Cardiac septum (tissue), 1 donor: ENCODE data around the gene GRIK3. TPM values are rescaled to one million over a fixed set of nuclear protein-coding genes. Genes with fewer than 3 reads are reported as not detected.

Experiments used
- DNase-seq: peaks from one replicate; pipeline ENCODE4 v3.0.0-alpha.2; 2020; ENCODE audit warnings: low spot score
- intact Hi-C: fragments of 100-400 bp; cut with DNase I; formaldehyde crosslinking; loops from one replicate; pipeline ENCODE4 v1.14.0; 2022
- total RNA-seq: library from RNA; stranded (reverse); fragmentation: NEBNext Ultra II Directional; extraction: Animal tissue kit (Norgen Biotek cat#: 25700); gene quantifications from one replicate; pipeline ENCODE4 v1.2.1, GENCODE V29; 2021
- donor health status: DM: no; HTN: no; CAD: no.

Gene GRIK3
- total RNA-seq, 1 donor from 2014 or later = 0.08 TPM

- intact Hi-C loops = no loop called here
- no peak for DNase-seq
Observed at GRCh38 chr1:36955016-36955415, 79.3 kb downstream of the GRIK3 start.

- DNase-seq = no peak
- intact Hi-C loops = no loop called here
Observed at GRCh38 chr1:36953061-36953460, 81.3 kb downstream of the GRIK3 start.

- intact Hi-C loops = no loop called here
- no peak for DNase-seq
Observed at GRCh38 chr1:36951761-36952160, 82.6 kb downstream of the GRIK3 start.

GRCh38 chr1:36951292-36951750 lies 83.0 kb downstream of the GRIK3 start:
- intact Hi-C loops = no loop called here
- no peak for DNase-seq

DNA sequence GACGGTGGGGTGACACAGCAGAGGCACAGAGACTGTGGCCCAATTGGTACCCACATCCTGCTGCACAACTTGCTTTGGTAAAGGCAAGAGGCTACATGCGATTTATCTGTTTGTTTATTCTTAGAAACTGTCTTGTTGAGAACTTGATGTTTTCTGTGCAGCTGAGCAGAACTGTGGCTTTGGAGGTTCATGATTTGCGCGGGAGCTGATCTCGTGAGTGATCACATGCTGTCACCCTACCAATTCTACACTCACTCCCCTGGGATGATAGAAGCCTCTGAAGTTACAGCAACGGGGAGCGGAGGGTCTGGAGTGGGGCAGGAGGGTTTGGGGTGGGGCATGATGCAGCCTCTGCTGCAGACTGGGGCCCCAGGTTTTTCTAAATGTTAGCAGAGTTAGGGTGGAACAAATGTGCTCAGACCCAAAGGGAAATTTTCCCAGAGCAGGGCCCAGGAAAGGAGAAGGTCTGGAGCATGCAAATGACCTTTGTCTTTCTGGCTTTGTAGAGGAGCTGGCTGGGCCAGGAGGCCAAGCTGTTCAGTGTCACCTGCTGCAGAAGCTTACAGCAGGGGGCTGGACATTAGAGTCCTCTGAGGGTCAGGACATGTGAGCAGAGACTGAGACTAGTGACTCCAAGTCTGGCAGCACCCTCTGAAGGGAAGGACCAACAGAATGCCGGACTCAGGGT lies 83.6 kb downstream of the GRIK3 start:
- intact Hi-C loops = no loop called here
- DNase-seq = no peak

DNA sequence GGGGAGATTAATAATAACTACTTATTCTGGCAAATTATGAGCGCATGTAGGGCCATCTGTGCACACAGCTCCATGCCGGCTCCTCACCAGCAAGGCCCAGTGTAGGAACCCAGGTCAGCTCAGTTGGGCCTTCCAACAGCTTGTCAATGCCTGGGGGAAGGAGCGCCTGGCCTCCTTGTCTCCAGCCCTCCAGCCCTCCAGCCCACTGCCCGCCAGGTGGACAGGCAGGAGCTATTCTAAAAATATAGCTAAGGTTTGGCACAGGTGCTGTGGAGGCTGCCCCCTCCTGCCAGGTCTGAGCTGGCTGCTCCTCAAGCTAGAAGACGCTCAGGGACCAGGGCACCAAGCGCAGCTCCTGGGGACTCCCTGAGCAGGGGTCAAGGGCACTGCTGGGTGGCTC lies 85.7 kb downstream of the GRIK3 start:
- intact Hi-C loops = no loop called here
- DNase-seq = no peak

DNA sequence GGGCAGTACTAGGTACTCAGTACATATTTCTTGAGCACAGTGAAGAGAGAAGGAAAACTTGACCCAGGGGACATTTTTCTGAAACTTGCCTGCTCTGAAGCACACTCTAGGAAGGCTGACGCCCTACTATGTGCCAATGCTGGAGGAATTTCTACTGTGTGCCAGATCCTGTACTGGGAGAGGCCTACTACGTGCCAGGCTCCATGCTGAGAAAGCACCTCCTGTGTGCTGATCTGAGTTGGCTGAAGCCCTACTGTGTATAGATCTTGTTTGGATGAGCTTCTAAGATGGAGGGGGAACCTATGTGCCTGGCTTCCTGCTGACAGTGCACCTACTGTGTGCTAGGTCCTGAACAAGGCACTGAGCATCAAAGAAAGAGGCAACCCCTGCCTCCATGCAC lies 86.2 kb downstream of the GRIK3 start:
- intact Hi-C loops = no loop called here
- DNase-seq = no peak

DNA sequence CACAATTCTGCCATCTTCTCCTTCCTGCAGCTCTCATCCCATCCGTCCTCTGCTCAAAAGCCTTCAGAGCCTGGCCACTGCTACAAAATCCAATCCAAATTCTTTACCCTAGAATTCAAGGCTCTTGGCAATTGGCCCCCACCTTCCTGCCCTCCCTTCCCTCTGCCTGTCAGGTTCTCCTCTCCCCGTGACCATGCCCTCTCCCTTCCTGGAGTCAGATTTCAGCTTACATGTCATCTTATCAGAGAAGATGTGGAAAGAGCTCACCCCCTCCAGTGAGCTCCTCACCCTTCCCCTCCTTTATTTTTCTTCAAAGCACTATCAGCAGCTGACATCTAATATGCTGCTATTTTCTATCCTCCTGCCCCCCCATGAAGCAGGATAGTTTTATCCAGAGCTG lies 86.9 kb downstream of the GRIK3 start:
- intact Hi-C loops = no loop called here
- no peak for DNase-seq

DNA sequence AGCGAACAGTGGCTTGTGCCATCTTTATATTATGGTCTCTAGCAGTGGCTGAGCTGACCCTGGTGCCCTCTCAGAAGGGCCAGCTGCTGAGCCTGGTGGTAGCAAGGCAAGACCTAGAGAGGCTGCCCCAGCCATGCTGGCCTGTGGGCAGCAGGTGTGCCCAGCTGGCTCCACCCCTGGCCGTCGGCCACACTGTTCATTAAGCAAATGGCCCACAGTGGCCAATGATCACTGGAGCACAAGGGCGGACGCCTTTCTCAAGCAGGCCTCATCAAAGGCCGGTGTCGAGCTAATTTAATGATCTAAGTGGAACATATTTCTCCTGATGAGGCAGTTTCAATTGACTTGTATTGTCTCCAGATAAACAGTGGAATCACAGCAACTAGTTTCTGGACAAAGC lies 89.4 kb downstream of the GRIK3 start:
- intact Hi-C loops = no loop called here
- no peak for DNase-seq

DNA sequence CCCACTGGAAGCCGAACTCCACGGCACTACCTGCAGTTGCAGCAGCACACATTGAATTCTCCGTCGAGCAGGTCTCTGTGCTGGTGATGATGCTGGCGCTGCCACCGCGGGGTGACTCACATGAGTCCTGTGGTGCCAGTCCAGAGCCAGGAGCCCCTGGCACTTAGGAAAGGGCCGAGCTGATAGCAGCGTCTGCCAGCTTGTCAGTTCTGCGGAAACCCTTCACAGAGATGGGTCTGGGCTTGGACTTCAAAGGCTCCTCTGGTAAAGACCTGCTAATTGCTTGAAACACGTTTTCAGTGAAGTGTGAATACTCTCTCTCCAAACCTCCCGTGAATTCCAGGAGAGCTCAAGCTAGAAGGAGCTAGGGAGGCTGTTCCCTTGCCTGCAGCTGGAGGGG lies 92.2 kb downstream of the GRIK3 start:
- intact Hi-C loops = no loop called here

GRCh38 chr1:36941316-36941978 lies 92.9 kb downstream of the GRIK3 start:
- no peak for DNase-seq
- intact Hi-C loops = no loop called here

More for the DNA sequence above, 92.2 kb downstream of the GRIK3 start:
- no peak for DNase-seq

- DNase-seq = no peak
- intact Hi-C loops = no loop called here
Observed at GRCh38 chr1:36938819-36939218, 95.5 kb downstream of the GRIK3 start.

DNA sequence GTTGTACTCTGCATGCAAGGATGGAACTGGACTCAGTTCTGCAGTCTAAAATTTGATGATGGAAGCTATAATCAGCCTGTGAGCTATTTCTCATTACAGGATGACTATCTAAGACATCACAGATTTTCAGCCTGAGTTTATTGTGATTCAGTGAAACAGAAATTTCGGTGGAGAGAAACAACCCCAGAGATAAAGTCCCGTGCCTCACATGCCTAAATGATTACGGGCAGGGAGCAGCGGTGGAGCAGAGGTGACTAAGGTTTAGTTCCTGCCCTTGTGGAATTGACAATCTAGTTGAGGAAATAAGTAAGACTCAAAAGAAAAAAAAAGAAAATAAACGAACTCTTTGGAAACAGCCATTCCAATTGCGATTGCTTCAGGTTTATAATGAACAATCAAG lies 96.9 kb downstream of the GRIK3 start:
- intact Hi-C loops = no loop called here

DNA sequence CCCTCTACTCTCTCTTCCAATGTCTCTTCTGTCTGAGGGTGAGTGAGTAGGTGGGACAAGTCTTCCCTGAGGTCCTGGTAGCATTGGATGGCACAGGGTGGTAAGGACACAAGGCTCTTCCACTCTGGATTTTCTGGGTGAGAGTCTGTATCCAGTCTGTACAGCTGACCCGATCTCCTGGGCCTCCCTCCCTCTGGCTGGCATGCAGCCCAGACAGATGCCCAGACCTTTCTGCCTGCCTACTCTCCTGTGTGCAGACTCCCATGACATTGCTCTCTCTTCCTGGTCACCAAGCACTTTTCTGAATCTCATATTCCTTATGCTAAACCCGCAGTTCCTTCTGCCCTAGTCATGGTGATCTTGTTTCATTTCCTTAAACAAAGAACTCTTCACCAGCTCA lies 100.3 kb downstream of the GRIK3 start:
- no peak for DNase-seq
- intact Hi-C loops = no loop called here

More for the DNA sequence above, 96.9 kb downstream of the GRIK3 start:
- no peak for DNase-seq

DNA sequence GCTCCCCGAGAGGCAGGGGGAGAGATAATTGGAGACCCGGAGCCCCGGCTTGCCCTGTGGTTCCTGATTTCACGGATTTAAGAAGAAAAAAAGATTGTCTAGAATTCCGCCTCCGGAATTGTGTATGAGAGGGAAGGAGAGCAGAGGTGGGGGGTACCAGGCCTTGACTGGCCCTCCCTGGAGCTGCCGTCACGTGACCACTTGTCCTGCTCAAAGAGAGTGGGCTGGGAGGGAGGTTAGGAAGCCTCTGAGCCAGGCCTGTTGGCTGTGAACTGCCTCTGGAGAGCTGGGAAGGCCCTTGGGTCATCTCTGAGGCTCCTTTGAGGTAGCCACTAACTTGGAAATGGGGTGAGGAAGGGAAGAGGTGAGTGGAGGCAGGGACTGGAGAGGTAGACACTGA lies 106.5 kb downstream of the GRIK3 start:
- intact Hi-C loops = no loop called here
- no peak for DNase-seq

DNA sequence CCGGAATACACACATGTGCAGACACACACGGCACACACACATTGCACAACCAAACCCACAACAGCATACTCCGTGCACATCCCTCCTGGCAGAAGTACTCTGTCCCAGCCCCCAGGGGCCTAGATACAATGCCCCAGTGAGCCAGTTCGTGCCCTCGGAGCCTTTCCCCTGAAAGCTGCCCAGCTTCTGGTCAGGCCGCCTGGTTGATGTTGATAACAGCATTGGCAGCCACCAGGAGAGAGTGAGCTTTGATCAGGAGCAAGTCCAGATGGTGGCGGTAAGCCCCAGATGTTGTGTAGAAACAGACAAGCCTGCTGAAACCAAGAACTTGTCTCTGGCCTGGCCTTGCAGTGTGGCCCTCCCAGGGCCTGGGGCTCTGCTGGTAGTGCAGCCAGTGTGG lies 109.1 kb downstream of the GRIK3 start:
- intact Hi-C loops = no loop called here
- no peak for DNase-seq

GRCh38 chr1:36924282-36924811 lies 110.0 kb downstream of the GRIK3 start:
- intact Hi-C loops = no loop called here
- DNase-seq = peak; percentile 64

DNA sequence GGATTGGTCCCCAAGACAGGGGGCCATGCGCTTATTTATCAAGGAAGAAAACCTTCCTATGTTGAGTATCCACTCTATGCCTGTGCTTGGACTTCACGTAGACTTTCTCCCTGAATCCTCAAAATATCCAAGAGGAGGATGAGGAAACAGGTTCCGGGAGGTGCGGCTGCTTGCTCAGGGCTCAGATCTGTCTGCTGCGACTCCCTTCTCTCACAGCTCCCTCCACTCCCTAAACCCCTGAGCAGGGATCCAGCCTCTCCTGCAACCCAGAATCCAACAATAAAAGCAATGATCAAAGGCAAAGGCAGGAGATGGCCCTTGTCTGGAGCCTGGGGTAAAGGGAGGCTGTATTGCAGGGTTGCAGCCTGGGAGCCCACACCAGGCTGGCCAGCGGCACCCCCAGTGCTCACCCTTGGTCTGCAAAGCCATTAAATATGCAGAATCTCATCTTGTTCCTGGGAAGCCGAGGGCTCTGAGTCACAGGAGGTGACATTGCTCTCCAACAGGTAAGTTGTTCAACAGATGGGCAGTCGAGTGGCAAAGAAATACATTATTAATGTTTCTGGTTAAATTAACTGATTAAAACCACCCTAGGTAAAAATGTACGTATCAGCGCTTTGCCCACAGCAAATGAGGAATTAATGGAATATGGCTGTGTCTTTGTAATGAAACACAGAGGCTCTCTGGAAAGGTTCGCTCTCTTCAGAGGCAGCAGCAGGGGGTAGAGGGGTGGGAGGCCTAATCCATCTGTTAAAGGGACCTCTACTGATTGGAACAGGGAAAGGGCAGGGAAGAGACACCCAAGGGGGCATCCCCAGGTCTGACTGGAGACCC lies 111.5 kb downstream of the GRIK3 start:
- intact Hi-C loops = no loop called here
- peak; percentile 4 for DNase-seq

- intact Hi-C loops = no loop called here
- DNase-seq = no peak
Observed at GRCh38 chr1:36922071-36922470, 112.2 kb downstream of the GRIK3 start.

- DNase-seq = no peak
- intact Hi-C loops = no loop called here
Observed at GRCh38 chr1:36920801-36921405, 113.4 kb downstream of the GRIK3 start.
